GM23338 (cell line): ENCODE measurements around the gene ACSBG1. TPM values are rescaled to one million over a fixed set of nuclear protein-coding genes. Genes with fewer than 3 reads are reported as not detected.

Experiments used
- ATAC-seq: fragments of 200-7000 bp; cut with Tn5 transposase; 3 replicates; pipeline ENCODE4 v1.9.1; 2020
- DNase-seq: peaks from one replicate; pipeline ENCODE4 v3.0.0-alpha.2; 2015; ENCODE audit warnings: low spot score
- H2AFZ ChIP-seq: fragments of 200-600 bp; sonication (generic); 2 replicates; pipeline ENCODE4 v1.8.0; 2016; ENCODE audit warnings: antibody characterized with exemption, mild to moderate bottlenecking, moderate library complexity
- H3F3A ChIP-seq: fragments of 200-600 bp; sonication (generic); replicated peaks from 2 replicates; pipeline ENCODE4 v1.8.0; 2017; ENCODE audit warnings: antibody characterized with exemption, mixed run types, low read depth
- H3K27ac ChIP-seq: fragments of 200-600 bp; sonication (generic); 2 replicates; pipeline ENCODE4 v1.6.1; 2016; ENCODE audit warnings: low read depth
- H3K27me3 ChIP-seq: fragments of 200-600 bp; sonication (generic); 2 replicates; pipeline ENCODE4 v1.8.0; 2016; ENCODE audit warnings: mild to moderate bottlenecking, mixed run types, moderate library complexity; ENCODE audit not compliant: insufficient read depth
- H3K36me3 ChIP-seq: fragments of 200-600 bp; sonication (generic); 2 replicates; pipeline ENCODE4 v1.8.0; 2016; ENCODE audit warnings: mild to moderate bottlenecking; ENCODE audit not compliant: insufficient read depth
- H3K4me1 ChIP-seq: fragments of 200-600 bp; sonication (generic); 2 replicates; pipeline ENCODE4 v1.8.0; 2016; ENCODE audit warnings: mild to moderate bottlenecking, moderate library complexity; ENCODE audit not compliant: insufficient read depth
- H3K4me2 ChIP-seq: fragments of 200-600 bp; sonication (generic); 2 replicates; pipeline ENCODE4 v1.7.1; 2017; ENCODE audit warnings: mixed run types
- H3K4me3 ChIP-seq: fragments of 200-600 bp; sonication (generic); 2 replicates; pipeline ENCODE4 v1.6.1; 2016; ENCODE audit warnings: mixed run types
- H3K79me2 ChIP-seq: fragments of 200-600 bp; sonication (generic); replicated peaks from 2 replicates; pipeline ENCODE4 v1.8.0; 2017; ENCODE audit warnings: mild to moderate bottlenecking; ENCODE audit not compliant: insufficient read depth
- H3K9me2 ChIP-seq: fragments of 200-600 bp; sonication (generic); 2 replicates; pipeline ENCODE4 v1.8.0; 2017; ENCODE audit not compliant: insufficient read depth
- H4K20me1 ChIP-seq: fragments of 200-600 bp; sonication (generic); replicated peaks from 2 replicates; pipeline ENCODE4 v1.8.0; 2017; ENCODE audit warnings: mild to moderate bottlenecking; ENCODE audit not compliant: insufficient read depth
- H3K27ac Mint-ChIP-seq: 2 replicates; pipeline ENCODE4 v1.8.0; 2020; ENCODE audit warnings: inconsistent platforms, mild to moderate bottlenecking, moderate library complexity, mixed read lengths
- H3K27me3 Mint-ChIP-seq: 3 replicates; pipeline ENCODE4 v1.8.0; 2022; ENCODE audit warnings: low read depth, mild to moderate bottlenecking, moderate library complexity, mixed read lengths, inconsistent platforms; ENCODE audit not compliant: insufficient read depth, poor library complexity
- H3K36me3 Mint-ChIP-seq: 3 replicates; pipeline ENCODE4 v1.8.0; 2021; ENCODE audit warnings: low read depth, mild to moderate bottlenecking, inconsistent platforms, moderate library complexity, mixed read lengths
- H3K4me1 Mint-ChIP-seq: 3 replicates; pipeline ENCODE4 v1.8.0; 2020; ENCODE audit warnings: mild to moderate bottlenecking, inconsistent platforms, mixed read lengths
- H3K4me3 Mint-ChIP-seq: 3 replicates; pipeline ENCODE4 v1.8.0; 2021; ENCODE audit warnings: moderate library complexity, mild to moderate bottlenecking, inconsistent platforms, mixed read lengths
- H3K9me3 Mint-ChIP-seq: 3 replicates; pipeline ENCODE4 v1.8.0; 2020; ENCODE audit warnings: moderate library complexity, mild to moderate bottlenecking, inconsistent platforms, mixed read lengths
- CREB1 ChIP-seq: fragments of 250-450 bp; sonication (Bioruptor Pico); IDR thresholded peaks from 2 replicates; pipeline ENCODE4 v1.5.0; 2020; ENCODE audit warnings: low read depth, mild to moderate bottlenecking, moderate library complexity
- CTCF ChIP-seq, 2 experiments: fragments of 200-600 bp in 1 of 2; sonication (generic) in 1 of 2; conservative IDR thresholded peaks; 2 replicates each; pipeline versions ENCODE4 v1.5.1 to v1.6.1; 2016 to 2017; ENCODE audit warnings: antibody characterized with exemption in 2 of 2, low read depth in 2 of 2, mild to moderate bottlenecking in 2 of 2, moderate library complexity in 1 of 2
- ETS1 ChIP-seq: IDR thresholded peaks from 2 replicates; pipeline ENCODE4 v1.6.1; 2016; ENCODE audit warnings: antibody characterized with exemption
- EZH2 ChIP-seq: fragments of 200-600 bp; sonication (generic); IDR thresholded peaks from one replicate; pipeline ENCODE4 v1.8.0; 2017; ENCODE audit warnings: antibody characterized with exemption, mild to moderate bottlenecking, low read depth; ENCODE audit not compliant: unreplicated experiment
- EZH2phosphoT487 ChIP-seq: fragments of 200-600 bp; sonication (generic); IDR thresholded peaks from one replicate; pipeline ENCODE4 v1.8.1; 2018; ENCODE audit warnings: antibody characterized with exemption; ENCODE audit not compliant: unreplicated experiment
- JUNB ChIP-seq: IDR thresholded peaks from one replicate; pipeline ENCODE4 v1.6.1; 2016; ENCODE audit warnings: antibody characterized with exemption; ENCODE audit not compliant: unreplicated experiment
- NANOG ChIP-seq: IDR thresholded peaks from 2 replicates; pipeline ENCODE4 v1.6.1; 2016; ENCODE audit warnings: antibody characterized with exemption, borderline replicate concordance
- POLR2AphosphoS5 ChIP-seq: IDR thresholded peaks from 2 replicates; pipeline ENCODE4 v1.6.1; 2016; ENCODE audit warnings: antibody characterized with exemption, low read depth
- STAT1 ChIP-seq: IDR thresholded peaks from one replicate; pipeline ENCODE4 v1.6.1; 2016; ENCODE audit warnings: antibody characterized with exemption; ENCODE audit not compliant: unreplicated experiment
- ZNF114 ChIP-seq: fragments of 250-450 bp; sonication (Bioruptor Pico); IDR thresholded peaks from 2 replicates; pipeline ENCODE4 v1.5.0; 2020; ENCODE audit warnings: mild to moderate bottlenecking, moderate library complexity
- ZNF331 ChIP-seq: fragments of 250-450 bp; sonication (Bioruptor Pico); IDR thresholded peaks from 2 replicates; pipeline ENCODE4 v1.5.0; 2020; ENCODE audit warnings: low read depth, mild to moderate bottlenecking, moderate library complexity
- ZNF462 ChIP-seq: fragments of 250-450 bp; sonication (Bioruptor Pico); IDR thresholded peaks from 2 replicates; pipeline ENCODE4 v1.5.0; 2020; ENCODE audit warnings: mild to moderate bottlenecking, moderate library complexity
- polyA plus RNA-seq: library from polyadenylated mRNA; unstranded; fragments of >200 nt; fragmentation: Nextera tagmentation; extraction: Ambion mirVana; gene quantifications from 2 replicates; pipeline ENCODE4 v1.2.1, GENCODE V29; 2016
- total RNA-seq: library from RNA; depleted of rRNA; stranded (reverse); fragments of >200 nt; shearing (Covaris generic); gene quantifications from 2 replicates; pipeline ENCODE4 v1.2.3, GENCODE V29; 2014

The ACSBG1 gene
- total and polyA plus RNA-seq, 2 experiments from 2014 or later = 1.9 to 10.0 TPM

GRCh38 chr15:78157203-78157602, 77.2 kb downstream of the ACSBG1 start:
- Mint-ChIP-seq H3K4me3 (peak overlapping the region; percentile 23; the same call in 1 of the 3 replicates), H3K27me3 (peaks cover 3% of the 10 kb centered on the region), H3K36me3 (peaks cover 8% of the 10 kb centered on the region; the same call in 2 of the 3 replicates), H3K27ac (0 out of 2 replicates have a peak overlapping the region, but pooled peaks have one; percentile 39), H3K4me1 (peaks cover 26% of the 10 kb centered on the region), H3K9me3 (no peaks in the 10 kb centered on the region; the same call in 2 of the 3 replicates)
- DNase-seq (peak; percentile 45), ATAC-seq (peak; percentile 61)
- Histone ChIP-seq H3K27ac (peak overlapping the region; percentile 15; the same call in 1 of the 2 replicates), H2AFZ (no peak overlapping the region), H4K20me1 (peaks cover 6% of the 10 kb centered on the region), H3K4me3 (peak overlapping the region; percentile 9; the same call in 1 of the 2 replicates), H3K9me2 (no peaks in the 10 kb centered on the region), H3F3A (no peaks in the 10 kb centered on the region), H3K4me1 (peaks cover 26% of the 10 kb centered on the region), H3K4me2 (peak overlapping the region; percentile 59), H3K27me3 (no peaks in the 10 kb centered on the region), H3K36me3 (peaks cover 8% of the 10 kb centered on the region; the same call in 1 of the 2 replicates), H3K79me2 (peaks cover 18% of the 10 kb centered on the region)
- TF ChIP-seq CTCF (conservative IDR thresholded peaks at IDR 0.05; ENCODE audit: low read depth in 2 of 2) = no peak
- no peak for TF ChIP-seq NANOG
- no peak for TF ChIP-seq JUNB
- TF ChIP-seq ETS1 = no peak
- TF ChIP-seq ZNF114 (CRISPR knock-in tag) = no peak
- no peak for TF ChIP-seq EZH2
- TF ChIP-seq ZNF462 = no peak
- TF ChIP-seq ZNF331 (CRISPR knock-in tag) = no peak
- no peak for TF ChIP-seq CREB1 (CRISPR knock-in tag)
- TF ChIP-seq EZH2phosphoT487 = no peak
- TF ChIP-seq STAT1 = no peak
- TF ChIP-seq POLR2AphosphoS5 = no peak
